Osteoblast (primary cell): ENCODE data around the gene ABLIM1. TPM values are rescaled to one million over a fixed set of nuclear protein-coding genes. Genes with fewer than 3 reads are reported as not detected.

Source experiments
- DNase-seq: peaks from one replicate; pipeline ENCODE4 v3.0.0; 2011; ENCODE audit warnings: low spot score, mixed read lengths; ENCODE audit not compliant: insufficient read length; ENCODE audit errors: missing footprints
- H2AFZ ChIP-seq: 2 replicates; pipeline ENCODE4 v1.6.0; 2011; ENCODE audit warnings: mild to moderate bottlenecking, low read length
- H3K27ac ChIP-seq: 2 replicates; pipeline ENCODE4 v1.5.1; 2011; ENCODE audit warnings: mild to moderate bottlenecking, low read depth, low read length, moderate library complexity
- H3K27me3 ChIP-seq: 2 replicates; pipeline ENCODE4 v1.6.0; 2012; ENCODE audit warnings: mild to moderate bottlenecking, control low read depth, inconsistent platforms, low read length, moderate library complexity; ENCODE audit not compliant: insufficient read depth
- H3K36me3 ChIP-seq: 2 replicates; pipeline ENCODE4 v1.5.1; 2011; ENCODE audit warnings: mild to moderate bottlenecking, low read length, control low read depth, moderate library complexity; ENCODE audit not compliant: insufficient read depth
- H3K4me1 ChIP-seq: 2 replicates; pipeline ENCODE4 v1.5.1; 2011; ENCODE audit warnings: mild to moderate bottlenecking, low read length, control low read depth, moderate library complexity; ENCODE audit not compliant: insufficient read depth
- H3K4me2 ChIP-seq: 2 replicates; pipeline ENCODE4 v1.6.0; 2011; ENCODE audit warnings: mild to moderate bottlenecking, low read length; ENCODE audit not compliant: insufficient read depth
- H3K4me3 ChIP-seq: fragments of 200-600 bp; sonication (generic); 3 replicates; pipeline ENCODE4 v1.5.1; 2012; ENCODE audit warnings: mild to moderate bottlenecking, low read length, inconsistent platforms; ENCODE audit not compliant: insufficient read depth
- H3K79me2 ChIP-seq: 2 replicates; pipeline ENCODE4 v1.6.0; 2012; ENCODE audit warnings: mild to moderate bottlenecking, low read length, control low read depth, inconsistent platforms; ENCODE audit not compliant: insufficient read depth
- H3K9me3 ChIP-seq: 2 replicates; pipeline ENCODE4 v1.5.1; 2011; ENCODE audit warnings: low read depth, low read length, control low read depth
- H4K20me1 ChIP-seq: 2 replicates; pipeline ENCODE4 v1.6.0; 2012; ENCODE audit warnings: mild to moderate bottlenecking, low read length, control low read depth; ENCODE audit not compliant: insufficient read depth
- total RNA-seq: library from RNA; depleted of rRNA; stranded (reverse); fragments of >200 nt; gene quantifications from 2 replicates; pipeline ENCODE4 v1.2.3, GENCODE V29; 2012
- TF ChIP-seq, protein P1 (sequence below): IDR thresholded peaks from 2 replicates; pipeline ENCODE4 v1.5.1; 2011; ENCODE audit warnings: mild to moderate bottlenecking, low read depth, low read length, moderate library complexity; ENCODE audit errors: extremely low read depth

The ABLIM1 gene
- total RNA-seq, 1 donor: 11.2 TPM

GRCh38 chr10:114596793-114597192 is 61.3 kb downstream of the ABLIM1 start:
- H3K79me2 ChIP-seq: no peaks in the 10 kb centered on the region
- no peaks in the 10 kb centered on the region for H3K4me1 ChIP-seq
- DNase-seq: no peak
- no peaks in the 10 kb centered on the region for H3K9me3 ChIP-seq
- H3K27me3 ChIP-seq: no peaks in the 10 kb centered on the region
- H3K36me3 ChIP-seq: no peaks in the 10 kb centered on the region
- H4K20me1 ChIP-seq: no peaks in the 10 kb centered on the region
- H3K27ac ChIP-seq: no peak overlapping the region
- H3K4me3 ChIP-seq: no peak overlapping the region
- no peak overlapping the region for H2AFZ ChIP-seq
- H3K4me2 ChIP-seq: no peak overlapping the region
- TF ChIP-seq, protein P1, sequence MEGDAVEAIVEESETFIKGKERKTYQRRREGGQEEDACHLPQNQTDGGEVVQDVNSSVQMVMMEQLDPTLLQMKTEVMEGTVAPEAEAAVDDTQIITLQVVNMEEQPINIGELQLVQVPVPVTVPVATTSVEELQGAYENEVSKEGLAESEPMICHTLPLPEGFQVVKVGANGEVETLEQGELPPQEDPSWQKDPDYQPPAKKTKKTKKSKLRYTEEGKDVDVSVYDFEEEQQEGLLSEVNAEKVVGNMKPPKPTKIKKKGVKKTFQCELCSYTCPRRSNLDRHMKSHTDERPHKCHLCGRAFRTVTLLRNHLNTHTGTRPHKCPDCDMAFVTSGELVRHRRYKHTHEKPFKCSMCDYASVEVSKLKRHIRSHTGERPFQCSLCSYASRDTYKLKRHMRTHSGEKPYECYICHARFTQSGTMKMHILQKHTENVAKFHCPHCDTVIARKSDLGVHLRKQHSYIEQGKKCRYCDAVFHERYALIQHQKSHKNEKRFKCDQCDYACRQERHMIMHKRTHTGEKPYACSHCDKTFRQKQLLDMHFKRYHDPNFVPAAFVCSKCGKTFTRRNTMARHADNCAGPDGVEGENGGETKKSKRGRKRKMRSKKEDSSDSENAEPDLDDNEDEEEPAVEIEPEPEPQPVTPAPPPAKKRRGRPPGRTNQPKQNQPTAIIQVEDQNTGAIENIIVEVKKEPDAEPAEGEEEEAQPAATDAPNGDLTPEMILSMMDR: no peak

DNA sequence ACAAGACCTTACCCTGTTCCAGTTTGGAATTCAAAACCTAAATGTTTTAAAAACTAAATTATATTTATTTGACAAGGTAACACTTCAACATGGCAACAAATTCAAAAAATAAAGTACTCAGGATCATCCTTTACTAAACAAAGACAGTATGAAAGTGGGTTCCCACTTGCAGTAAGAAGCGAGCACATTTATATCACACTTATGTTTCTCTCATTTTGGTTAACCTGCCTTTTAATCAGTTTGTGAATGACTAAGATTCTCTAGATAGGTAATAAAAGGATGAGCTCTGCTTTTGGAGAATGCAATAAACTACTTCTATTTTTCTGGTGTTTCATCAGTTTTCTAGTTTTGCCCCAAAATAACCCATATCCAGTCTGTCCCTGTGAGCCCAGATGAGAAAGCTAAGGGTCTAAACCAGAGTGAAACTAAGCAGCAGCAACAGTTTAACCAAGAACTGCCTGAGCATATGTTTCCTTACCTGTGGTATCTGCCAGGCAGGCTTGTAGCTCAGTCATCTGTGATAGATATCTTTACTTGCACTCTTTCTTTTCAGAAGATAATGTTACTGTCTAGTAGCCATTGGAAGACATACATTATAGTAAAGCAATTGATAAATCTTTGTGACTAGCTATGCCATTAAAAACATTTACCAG is 64.1 kb downstream of the ABLIM1 start:
- Histone ChIP-seq H4K20me1 (no peaks in the 10 kb centered on the region), H3K36me3 (no peaks in the 10 kb centered on the region), H3K27me3 (no peaks in the 10 kb centered on the region), H3K9me3 (no peaks in the 10 kb centered on the region), H3K4me1 (no peaks in the 10 kb centered on the region), H2AFZ (no peak overlapping the region), H3K4me3 (no peak overlapping the region), H3K79me2 (no peaks in the 10 kb centered on the region), H3K4me2 (no peak overlapping the region), H3K27ac (no peak overlapping the region)
- TF ChIP-seq, protein P1: no peak
- DNase-seq: no peak

- H4K20me1 ChIP-seq: no peaks in the 10 kb centered on the region
Measured at GRCh38 chr10:114593240-114593792, 64.8 kb downstream of the ABLIM1 start.

GRCh38 chr10:114590993-114591392 is 67.1 kb downstream of the ABLIM1 start:
- no peaks in the 10 kb centered on the region for H3K9me3 ChIP-seq
- H3K4me3 ChIP-seq: no peak overlapping the region
- TF ChIP-seq, protein P1: no peak
- H3K27me3 ChIP-seq: peaks cover 2% of the 10 kb centered on the region
- H2AFZ ChIP-seq: no peak overlapping the region
- no peaks in the 10 kb centered on the region for H4K20me1 ChIP-seq
- no peaks in the 10 kb centered on the region for H3K4me1 ChIP-seq
- no peak overlapping the region for H3K27ac ChIP-seq
- DNase-seq: no peak
- no peak overlapping the region for H3K4me2 ChIP-seq
- no peaks in the 10 kb centered on the region for H3K36me3 ChIP-seq
- H3K79me2 ChIP-seq: no peaks in the 10 kb centered on the region

More at GRCh38 chr10:114593240-114593792, 64.8 kb downstream of the ABLIM1 start:
- no peaks in the 10 kb centered on the region for H3K4me1 ChIP-seq
- H3K36me3 ChIP-seq: no peaks in the 10 kb centered on the region
- no peak overlapping the region for H3K4me3 ChIP-seq
- no peaks in the 10 kb centered on the region for H3K27me3 ChIP-seq
- TF ChIP-seq, protein P1: no peak
- H3K79me2 ChIP-seq: no peaks in the 10 kb centered on the region
- no peak overlapping the region for H3K4me2 ChIP-seq
- no peak overlapping the region for H2AFZ ChIP-seq
- H3K9me3 ChIP-seq: no peaks in the 10 kb centered on the region
- no peak overlapping the region for H3K27ac ChIP-seq
- no peak for DNase-seq
